Lower leg skin (tissue), 4 donors: ENCODE data around the gene FOXA1. TPM values are rescaled to one million over a fixed set of nuclear protein-coding genes. Genes with fewer than 3 reads are reported as not detected.

Experiments used
- DNase-seq, 2 donors: peaks; one replicate each; pipeline ENCODE4 v3.0.0-alpha.2; 2019; ENCODE audit warnings: low spot score in 2 of 2
- H3K4me3 ChIP-seq: fragments of 200-600 bp; sonication (generic); 2 replicates; pipeline ENCODE4 v1.5.1; 2017; ENCODE audit warnings: mild to moderate bottlenecking, low read depth; ENCODE audit not compliant: poor library complexity, severe bottlenecking
- CTCF ChIP-seq, 3 donors: fragments of 450-650 bp; IDR thresholded peaks; one replicate each; pipeline ENCODE4 v1.5.1; 2016; ENCODE audit warnings: antibody characterized with exemption in 3 of 3, mild to moderate bottlenecking in 3 of 3, moderate library complexity in 2 of 3
- POLR2A ChIP-seq, 2 donors: fragments of 450-650 bp; IDR thresholded peaks; one replicate each; pipeline ENCODE4 v1.6.1; 2016 to 2017; ENCODE audit warnings: antibody characterized with exemption in 2 of 2, mild to moderate bottlenecking in 1 of 2, moderate library complexity in 1 of 2
- WGBS, 2 donors: methylation state at CpG; one replicate each; pipeline ENCODE4 v1.1.5; 2018; 5-methylcytosine and 5-hydroxymethylcytosine counted together
- intact Hi-C: fragments of 100-400 bp; cut with DNase I; formaldehyde crosslinking; loops from one replicate; pipeline ENCODE4 v1.15.0; 2023; ENCODE audit warnings: low total_unique reads
- total RNA-seq, 4 donors: library from RNA; depleted of rRNA; stranded (reverse); fragments of >200 nt; gene quantifications; one replicate each; pipeline ENCODE4 v1.1.0, GENCODE V29; 2016

The FOXA1 gene
- total RNA-seq, 4 donors from 2014 or later: 2.7 to 9.8 (median 7.5) TPM

GRCh38 chr14:37579274-37579673 is 15.8 kb downstream of the FOXA1 start:
- intact Hi-C loops: no loop called here
- TF ChIP-seq CTCF (IDR thresholded peaks at IDR 0.05) (no peak), POLR2A (IDR thresholded peaks at IDR 0.05) (no peak)
- 29 to 38% methylated on average over 9 of the region's 9 CpGs for WGBS, 2 donors

GRCh38 chr14:37573356-37573755 is 21.7 kb downstream of the FOXA1 start:
- no peak for DNase-seq
- intact Hi-C loops: loop anchor here (5.0 kb wide), 1 partner anchor 1299 kb away; no protein-coding TSS in a partner anchor
- TF ChIP-seq CTCF (IDR thresholded peaks at IDR 0.05): no peak
- WGBS, 2 donors: 74 to 76% methylated on average over 2 of the region's 2 CpGs
- H3K4me3 ChIP-seq: no peak overlapping the region

More at GRCh38 chr14:37579274-37579673, 15.8 kb downstream of the FOXA1 start:
- no peak overlapping the region for H3K4me3 ChIP-seq
- no peak for DNase-seq

- WGBS, 2 donors: 90 to 95% methylated on average over 4 of the region's 4 CpGs
- intact Hi-C loops: loop anchor here (5.0 kb wide), 1 partner anchor 1301 kb away; no protein-coding TSS in a partner anchor
- no peak for DNase-seq
- TF ChIP-seq CTCF (IDR thresholded peaks at IDR 0.05) (no peak), POLR2A (IDR thresholded peaks at IDR 0.05) (no peak)
- H3K4me3 ChIP-seq: no peak overlapping the region
Measured at GRCh38 chr14:37571391-37571790, 23.7 kb downstream of the FOXA1 start.

GRCh38 chr14:37569729-37570128 is 25.3 kb downstream of the FOXA1 start:
- no peak overlapping the region for H3K4me3 ChIP-seq
- no peak for DNase-seq
- WGBS, 2 donors: 88 to 95% methylated on average over 7 of the region's 7 CpGs
- intact Hi-C loops: loop anchor here (5.0 kb wide), 1 partner anchor 1303 kb away; no protein-coding TSS in a partner anchor
- TF ChIP-seq CTCF (IDR thresholded peaks at IDR 0.05) (no peak), POLR2A (IDR thresholded peaks at IDR 0.05) (no peak)

- H3K4me3 ChIP-seq: no peak overlapping the region
- 41 to 43% methylated on average over 3 of the region's 3 CpGs for WGBS, 2 donors
- no peak for DNase-seq
- intact Hi-C loops: no loop called here
- TF ChIP-seq CTCF (IDR thresholded peaks at IDR 0.05) (no peak), POLR2A (IDR thresholded peaks at IDR 0.05) (no peak)
Measured at GRCh38 chr14:37566811-37567371, 28.2 kb downstream of the FOXA1 start.

GRCh38 chr14:37565550-37565949 is 29.5 kb downstream of the FOXA1 start:
- TF ChIP-seq POLR2A (IDR thresholded peaks at IDR 0.05): no peak
- TF ChIP-seq CTCF (IDR thresholded peaks at IDR 0.05): no peak
- intact Hi-C loops: no loop called here
- DNase-seq: no peak
- H3K4me3 ChIP-seq: no peak overlapping the region
- WGBS, 2 donors: 79 to 92% methylated on average over 1 of the region's 1 CpG
